ENCODE measurements around the gene PNRC1.

- TF ChIP-seq, protein P1, sequence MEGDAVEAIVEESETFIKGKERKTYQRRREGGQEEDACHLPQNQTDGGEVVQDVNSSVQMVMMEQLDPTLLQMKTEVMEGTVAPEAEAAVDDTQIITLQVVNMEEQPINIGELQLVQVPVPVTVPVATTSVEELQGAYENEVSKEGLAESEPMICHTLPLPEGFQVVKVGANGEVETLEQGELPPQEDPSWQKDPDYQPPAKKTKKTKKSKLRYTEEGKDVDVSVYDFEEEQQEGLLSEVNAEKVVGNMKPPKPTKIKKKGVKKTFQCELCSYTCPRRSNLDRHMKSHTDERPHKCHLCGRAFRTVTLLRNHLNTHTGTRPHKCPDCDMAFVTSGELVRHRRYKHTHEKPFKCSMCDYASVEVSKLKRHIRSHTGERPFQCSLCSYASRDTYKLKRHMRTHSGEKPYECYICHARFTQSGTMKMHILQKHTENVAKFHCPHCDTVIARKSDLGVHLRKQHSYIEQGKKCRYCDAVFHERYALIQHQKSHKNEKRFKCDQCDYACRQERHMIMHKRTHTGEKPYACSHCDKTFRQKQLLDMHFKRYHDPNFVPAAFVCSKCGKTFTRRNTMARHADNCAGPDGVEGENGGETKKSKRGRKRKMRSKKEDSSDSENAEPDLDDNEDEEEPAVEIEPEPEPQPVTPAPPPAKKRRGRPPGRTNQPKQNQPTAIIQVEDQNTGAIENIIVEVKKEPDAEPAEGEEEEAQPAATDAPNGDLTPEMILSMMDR (IDR thresholded peaks at IDR 0.05): no peak
- TF ChIP-seq EZH2 (IDR thresholded peaks at IDR 0.05; ENCODE audit: borderline replicate concordance, insufficient read depth, low read depth, low read length, poor library complexity, severe bottlenecking): no peak
Measured at GRCh38 chr6:89116702-89117101, 36.2 kb downstream of the PNRC1 start.
